Measurements from ENCODE around the gene MYO5B.

Gene MYO5B

DNA sequence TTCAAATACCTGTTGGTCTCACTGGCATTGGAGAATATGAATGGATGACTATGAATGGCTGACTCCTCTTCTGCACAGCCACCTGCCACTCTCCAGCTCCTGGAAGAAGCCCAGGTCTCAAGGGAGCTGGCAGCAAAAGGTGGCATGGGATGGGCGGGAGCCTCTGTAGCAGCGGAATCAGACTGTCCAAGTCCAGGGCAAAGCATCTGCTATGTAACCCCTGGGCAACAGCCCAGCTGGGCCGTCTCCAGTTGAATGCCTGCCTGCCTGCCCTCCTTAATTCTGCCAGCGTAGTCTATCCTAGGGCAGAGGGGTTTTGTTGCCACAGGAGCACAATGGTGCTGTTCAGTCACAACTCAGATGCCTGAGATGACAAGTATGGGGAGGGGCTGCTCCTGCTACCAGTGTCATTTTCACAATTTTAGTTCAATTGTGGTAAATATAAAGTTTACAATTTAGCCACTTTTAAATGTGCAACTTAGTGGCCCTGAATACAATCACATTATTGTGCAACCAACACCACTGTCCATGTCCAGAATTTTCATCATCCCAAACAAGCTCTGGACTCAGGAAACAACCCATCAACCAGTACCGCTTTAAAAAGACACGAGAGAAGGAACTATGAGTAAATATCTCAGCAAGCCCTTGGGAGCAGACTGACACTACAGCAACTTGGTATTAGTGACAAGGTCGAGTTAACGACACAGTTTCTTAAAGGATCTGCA lies 115.2 kb downstream of the MYO5B start:
- 86% methylated on average over 7 of the region's 8 CpGs for WGBS (ENCODE audit: insufficient coverage)
- ChIA-PET CTCF (no interaction called here), POLR2A (no interaction called here)
- Histone ChIP-seq H3K27me3 (replicated peaks in 2 of 5; ENCODE audit: control insufficient read depth in 4 of 5, insufficient read depth in 5 of 5, low read length in 4 of 5) (peaks cover 0 to 9% (median 0%) of the 10 kb centered on the region in 5 experiments), H3K9me3 (ENCODE audit: control extremely low read depth in 1 of 5, control insufficient read depth in 4 of 5, insufficient read depth in 2 of 5, low read depth in 1 of 5, low read length in 4 of 5) (peaks cover 0 to 2% (median 0%) of the 10 kb centered on the region in 5 experiments), H3K36me3 (ENCODE audit: control insufficient read depth in 4 of 4, insufficient read depth in 4 of 4, low read length in 3 of 4) (no peaks in the 10 kb centered on the region), H3K4me3 (ENCODE audit: control insufficient read depth in 1 of 7, extremely low read depth in 1 of 7, insufficient read depth in 4 of 7, low read depth in 2 of 7, low read length in 6 of 7) (no peak overlapping the region), H3K4me1 (ENCODE audit: control extremely low read depth in 1 of 4, control insufficient read depth in 4 of 4, insufficient read depth in 4 of 4, low read length in 3 of 4) (peaks cover 0 to 5% (median 0%) of the 10 kb centered on the region in 4 experiments), H3K27ac (ENCODE audit: insufficient read depth in 1 of 2, low read depth in 1 of 2, low read length in 2 of 2, poor library complexity in 1 of 2, severe bottlenecking in 2 of 2) (no peak overlapping the region)
- DNase-seq: no peak

DNA sequence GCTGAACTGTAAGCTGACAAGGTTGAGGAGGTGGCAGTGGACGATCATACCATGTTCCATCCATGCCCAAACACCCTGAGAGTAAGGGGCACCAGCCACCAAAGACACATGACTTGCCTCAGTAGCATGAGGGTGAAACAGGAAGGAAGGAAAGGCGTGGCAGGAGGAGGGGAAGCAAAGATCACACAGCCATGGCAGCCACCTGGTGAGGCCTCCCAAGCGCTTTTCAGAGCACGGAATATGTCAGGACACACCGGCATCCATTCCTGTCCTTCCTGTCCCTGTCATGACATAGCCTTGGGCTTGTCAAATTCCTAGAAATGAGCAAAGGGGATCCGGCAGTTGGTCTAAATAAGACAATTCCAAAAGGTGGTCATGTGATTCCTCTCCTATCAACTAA lies 118.7 kb downstream of the MYO5B start:
- ChIA-PET CTCF (no interaction called here), POLR2A (no interaction called here)
- H3K4me1 ChIP-seq (ENCODE audit: control extremely low read depth in 1 of 4, control insufficient read depth in 4 of 4, insufficient read depth in 4 of 4, low read length in 3 of 4): peaks cover 0 to 5% (median 0%) of the 10 kb centered on the region in 4 experiments
- no peak overlapping the region for H3K4me3 ChIP-seq (ENCODE audit: control insufficient read depth in 1 of 7, extremely low read depth in 1 of 7, insufficient read depth in 4 of 7, low read depth in 2 of 7, low read length in 6 of 7)
- DNase-seq: no peak
- 67% methylated on average over 5 of the region's 6 CpGs for WGBS (ENCODE audit: insufficient coverage)
- no peaks in the 10 kb centered on the region for H3K36me3 ChIP-seq (ENCODE audit: control insufficient read depth in 4 of 4, insufficient read depth in 4 of 4, low read length in 3 of 4)
- no peaks in the 10 kb centered on the region for H3K9me3 ChIP-seq (ENCODE audit: control extremely low read depth in 1 of 5, control insufficient read depth in 4 of 5, insufficient read depth in 2 of 5, low read depth in 1 of 5, low read length in 4 of 5)
- H3K27me3 ChIP-seq (replicated peaks in 2 of 5; ENCODE audit: control insufficient read depth in 4 of 5, insufficient read depth in 5 of 5, low read length in 4 of 5): peaks cover 0 to 9% (median 3%) of the 10 kb centered on the region in 5 experiments
- no peak overlapping the region for H3K27ac ChIP-seq (ENCODE audit: insufficient read depth in 1 of 2, low read depth in 1 of 2, low read length in 2 of 2, poor library complexity in 1 of 2, severe bottlenecking in 2 of 2)

DNA sequence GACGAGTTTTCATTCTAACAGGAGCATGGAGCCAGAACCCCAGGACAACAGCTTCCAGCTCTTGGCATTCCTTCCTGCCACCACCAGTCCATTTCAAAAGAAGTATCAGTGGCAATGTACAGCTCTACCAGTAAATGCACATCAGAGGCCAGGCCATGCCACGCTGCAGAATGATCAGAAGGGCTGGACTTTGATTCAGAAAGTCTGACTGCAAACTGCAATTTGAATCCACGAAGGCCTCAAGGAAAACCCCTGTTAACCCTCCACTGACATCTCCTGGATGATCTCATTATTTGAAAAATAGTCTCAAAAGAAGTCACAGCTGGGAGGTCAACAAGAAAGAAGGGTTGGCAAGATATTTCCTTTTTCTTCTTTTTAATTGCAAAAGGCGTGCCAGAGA lies 119.2 kb downstream of the MYO5B start:
- CTCF ChIA-PET: no interaction called here
- POLR2A ChIA-PET: no interaction called here
- H3K27me3 ChIP-seq (replicated peaks in 2 of 5; ENCODE audit: control insufficient read depth in 4 of 5, insufficient read depth in 5 of 5, low read length in 4 of 5): peaks cover 0 to 9% (median 3%) of the 10 kb centered on the region in 5 experiments
- WGBS (ENCODE audit: insufficient coverage): 90% methylated on average over 3 of the region's 4 CpGs
- no peak overlapping the region for H3K27ac ChIP-seq (ENCODE audit: insufficient read depth in 1 of 2, low read depth in 1 of 2, low read length in 2 of 2, poor library complexity in 1 of 2, severe bottlenecking in 2 of 2)
- H3K36me3 ChIP-seq (ENCODE audit: control insufficient read depth in 4 of 4, insufficient read depth in 4 of 4, low read length in 3 of 4): no peaks in the 10 kb centered on the region
- no peak for DNase-seq
- H3K4me3 ChIP-seq (ENCODE audit: control insufficient read depth in 1 of 7, extremely low read depth in 1 of 7, insufficient read depth in 4 of 7, low read depth in 2 of 7, low read length in 6 of 7): no peak overlapping the region
- H3K4me1 ChIP-seq (ENCODE audit: control extremely low read depth in 1 of 4, control insufficient read depth in 4 of 4, insufficient read depth in 4 of 4, low read length in 3 of 4): peaks cover 0 to 5% (median 0%) of the 10 kb centered on the region in 4 experiments
- no peaks in the 10 kb centered on the region for H3K9me3 ChIP-seq (ENCODE audit: control extremely low read depth in 1 of 5, control insufficient read depth in 4 of 5, insufficient read depth in 2 of 5, low read depth in 1 of 5, low read length in 4 of 5)

DNA sequence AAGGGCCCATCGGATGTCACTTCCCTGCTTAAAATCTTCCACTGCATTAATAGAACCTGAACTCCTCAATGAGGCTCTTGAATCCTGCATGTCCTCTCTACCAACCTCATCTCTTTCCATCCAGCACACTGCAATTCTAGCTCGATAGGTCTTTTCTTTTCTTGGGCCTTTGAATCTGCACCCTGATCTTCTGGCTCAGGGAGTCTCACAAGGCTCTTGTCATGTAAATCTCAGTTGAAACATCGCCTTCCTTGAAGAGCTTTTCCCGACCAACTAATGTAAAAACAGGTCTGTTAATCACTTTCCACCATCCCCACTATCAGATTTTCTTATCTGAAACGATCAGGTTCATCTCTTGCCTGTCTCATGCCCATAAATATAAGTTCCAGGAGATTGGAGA lies 120.5 kb downstream of the MYO5B start:
- CTCF ChIA-PET: no interaction called here
- Histone ChIP-seq H3K4me3 (ENCODE audit: control insufficient read depth in 1 of 7, extremely low read depth in 1 of 7, insufficient read depth in 4 of 7, low read depth in 2 of 7, low read length in 6 of 7) (no peak overlapping the region), H3K27me3 (replicated peaks in 2 of 5; ENCODE audit: control insufficient read depth in 4 of 5, insufficient read depth in 5 of 5, low read length in 4 of 5) (peaks cover 0 to 5% (median 1%) of the 10 kb centered on the region in 5 experiments), H3K4me1 (ENCODE audit: control extremely low read depth in 1 of 4, control insufficient read depth in 4 of 4, insufficient read depth in 4 of 4, low read length in 3 of 4) (peaks cover 0 to 5% (median 0%) of the 10 kb centered on the region in 4 experiments), H3K9me3 (ENCODE audit: control extremely low read depth in 1 of 5, control insufficient read depth in 4 of 5, insufficient read depth in 2 of 5, low read depth in 1 of 5, low read length in 4 of 5) (no peaks in the 10 kb centered on the region), H3K36me3 (ENCODE audit: control insufficient read depth in 4 of 4, insufficient read depth in 4 of 4, low read length in 3 of 4) (no peaks in the 10 kb centered on the region), H3K27ac (ENCODE audit: insufficient read depth in 1 of 2, low read depth in 1 of 2, low read length in 2 of 2, poor library complexity in 1 of 2, severe bottlenecking in 2 of 2) (no peak overlapping the region)
- WGBS (ENCODE audit: insufficient coverage): 78% methylated on average over 3 of the region's 5 CpGs
- no peak for DNase-seq
- POLR2A ChIA-PET: no interaction called here

DNA sequence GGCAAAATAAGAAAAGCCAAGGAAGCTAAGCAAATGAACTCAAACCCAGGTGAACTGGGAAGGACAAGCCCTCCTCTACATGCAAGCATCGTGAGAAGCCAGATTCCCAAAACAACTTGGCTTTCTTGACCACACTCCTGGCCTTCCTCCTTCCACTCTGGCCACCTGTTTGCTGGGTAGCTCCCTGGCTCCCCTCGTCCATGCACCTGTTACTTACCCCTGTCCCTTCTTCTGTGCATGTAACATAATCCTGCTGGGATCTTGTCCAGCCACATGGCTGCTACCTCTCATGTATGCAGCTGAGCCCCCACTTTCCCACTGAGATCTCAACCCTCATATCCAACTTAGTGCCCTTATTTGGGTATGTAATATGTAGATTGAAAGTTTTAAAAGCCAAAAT lies 121.6 kb downstream of the MYO5B start:
- Histone ChIP-seq H3K4me3 (ENCODE audit: control insufficient read depth in 1 of 7, extremely low read depth in 1 of 7, insufficient read depth in 4 of 7, low read depth in 2 of 7, low read length in 6 of 7) (no peak overlapping the region), H3K4me1 (ENCODE audit: control extremely low read depth in 1 of 4, control insufficient read depth in 4 of 4, insufficient read depth in 4 of 4, low read length in 3 of 4) (peaks cover 0 to 5% (median 0%) of the 10 kb centered on the region in 4 experiments), H3K9me3 (ENCODE audit: control extremely low read depth in 1 of 5, control insufficient read depth in 4 of 5, insufficient read depth in 2 of 5, low read depth in 1 of 5, low read length in 4 of 5) (no peaks in the 10 kb centered on the region), H3K27me3 (replicated peaks in 2 of 5; ENCODE audit: control insufficient read depth in 4 of 5, insufficient read depth in 5 of 5, low read length in 4 of 5) (peaks cover 0 to 3% (median 1%) of the 10 kb centered on the region in 5 experiments), H3K36me3 (ENCODE audit: control insufficient read depth in 4 of 4, insufficient read depth in 4 of 4, low read length in 3 of 4) (no peaks in the 10 kb centered on the region), H3K27ac (ENCODE audit: insufficient read depth in 1 of 2, low read depth in 1 of 2, low read length in 2 of 2, poor library complexity in 1 of 2, severe bottlenecking in 2 of 2) (no peak overlapping the region)
- no peak for DNase-seq
- ChIA-PET POLR2A (no interaction called here), CTCF (no interaction called here)
- WGBS (ENCODE audit: insufficient coverage): 90% methylated on average over 1 of the region's 2 CpGs

DNA sequence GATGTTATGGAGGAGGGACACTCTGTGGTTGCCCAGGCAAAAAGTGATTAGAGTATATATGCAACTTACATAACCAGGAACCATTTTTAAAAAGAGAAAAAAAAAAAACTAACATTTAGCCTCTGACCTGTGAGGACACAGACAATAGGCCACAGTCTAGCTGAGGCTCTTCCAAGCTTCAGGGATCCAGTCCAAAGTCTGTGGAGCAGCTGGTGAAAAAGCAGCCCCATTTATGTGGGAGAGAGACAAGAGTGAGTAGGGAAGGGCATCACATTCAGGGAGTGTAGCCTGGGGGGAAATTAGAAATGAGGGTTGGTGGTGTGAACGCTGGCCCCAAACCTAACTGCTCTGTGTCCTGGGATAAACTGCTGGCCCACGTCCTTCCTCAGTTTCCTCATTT lies 122.8 kb downstream of the MYO5B start:
- no peak overlapping the region for H3K27ac ChIP-seq (ENCODE audit: insufficient read depth in 1 of 2, low read depth in 1 of 2, low read length in 2 of 2, poor library complexity in 1 of 2, severe bottlenecking in 2 of 2)
- peaks cover 0 to 3% (median 0%) of the 10 kb centered on the region in 5 experiments for H3K27me3 ChIP-seq (replicated peaks in 2 of 5; ENCODE audit: control insufficient read depth in 4 of 5, insufficient read depth in 5 of 5, low read length in 4 of 5)
- WGBS (ENCODE audit: insufficient coverage): no CpG with 5 or more reads among the region's 2 CpGs
- peaks cover 0 to 5% (median 0%) of the 10 kb centered on the region in 4 experiments for H3K4me1 ChIP-seq (ENCODE audit: control extremely low read depth in 1 of 4, control insufficient read depth in 4 of 4, insufficient read depth in 4 of 4, low read length in 3 of 4)
- ChIA-PET POLR2A (no interaction called here), CTCF (no interaction called here)
- no peak overlapping the region for H3K4me3 ChIP-seq (ENCODE audit: control insufficient read depth in 1 of 7, extremely low read depth in 1 of 7, insufficient read depth in 4 of 7, low read depth in 2 of 7, low read length in 6 of 7)
- H3K36me3 ChIP-seq (ENCODE audit: control insufficient read depth in 4 of 4, insufficient read depth in 4 of 4, low read length in 3 of 4): no peaks in the 10 kb centered on the region
- no peaks in the 10 kb centered on the region for H3K9me3 ChIP-seq (ENCODE audit: control extremely low read depth in 1 of 5, control insufficient read depth in 4 of 5, insufficient read depth in 2 of 5, low read depth in 1 of 5, low read length in 4 of 5)
- DNase-seq: no peak

DNA sequence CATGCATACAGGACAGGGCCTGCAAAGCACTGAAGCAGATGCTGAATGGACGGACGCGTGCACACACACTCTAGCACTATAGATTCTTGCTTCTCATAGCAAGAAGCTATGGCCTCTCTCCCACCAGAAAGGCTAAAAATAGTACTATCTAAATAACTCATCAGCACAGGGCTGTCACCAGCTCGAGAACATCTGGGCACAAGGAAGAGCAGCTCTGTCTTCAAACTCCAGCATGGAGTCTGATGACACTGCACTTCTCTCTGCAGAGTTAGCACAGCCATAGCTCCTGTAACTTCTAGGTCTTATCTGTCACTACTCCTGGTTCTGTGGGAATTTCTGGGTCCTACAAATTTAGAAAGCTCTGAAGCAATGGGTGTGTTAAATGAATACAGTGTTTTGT lies 123.5 kb downstream of the MYO5B start:
- no peaks in the 10 kb centered on the region for H3K36me3 ChIP-seq (ENCODE audit: control insufficient read depth in 4 of 4, insufficient read depth in 4 of 4, low read length in 3 of 4)
- no peak overlapping the region for H3K4me3 ChIP-seq (ENCODE audit: control insufficient read depth in 1 of 7, extremely low read depth in 1 of 7, insufficient read depth in 4 of 7, low read depth in 2 of 7, low read length in 6 of 7)
- H3K4me1 ChIP-seq (ENCODE audit: control extremely low read depth in 1 of 4, control insufficient read depth in 4 of 4, insufficient read depth in 4 of 4, low read length in 3 of 4): peaks cover 0 to 4% (median 0%) of the 10 kb centered on the region in 4 experiments
- CTCF ChIA-PET: no interaction called here
- POLR2A ChIA-PET: no interaction called here
- no peak for DNase-seq
- WGBS (ENCODE audit: insufficient coverage): 76% methylated on average over 4 of the region's 4 CpGs
- H3K27ac ChIP-seq (ENCODE audit: insufficient read depth in 1 of 2, low read depth in 1 of 2, low read length in 2 of 2, poor library complexity in 1 of 2, severe bottlenecking in 2 of 2): no peak overlapping the region
- no peaks in the 10 kb centered on the region for H3K9me3 ChIP-seq (ENCODE audit: control extremely low read depth in 1 of 5, control insufficient read depth in 4 of 5, insufficient read depth in 2 of 5, low read depth in 1 of 5, low read length in 4 of 5)
- peaks cover 0 to 3% (median 0%) of the 10 kb centered on the region in 5 experiments for H3K27me3 ChIP-seq (replicated peaks in 2 of 5; ENCODE audit: control insufficient read depth in 4 of 5, insufficient read depth in 5 of 5, low read length in 4 of 5)
